ENCODE results near the gene KAT2B.

Gene KAT2B

GRCh38 chr3:20057612-20058180 lies 17.4 kb downstream of the KAT2B start:
- TF ChIP-seq, protein P1, sequence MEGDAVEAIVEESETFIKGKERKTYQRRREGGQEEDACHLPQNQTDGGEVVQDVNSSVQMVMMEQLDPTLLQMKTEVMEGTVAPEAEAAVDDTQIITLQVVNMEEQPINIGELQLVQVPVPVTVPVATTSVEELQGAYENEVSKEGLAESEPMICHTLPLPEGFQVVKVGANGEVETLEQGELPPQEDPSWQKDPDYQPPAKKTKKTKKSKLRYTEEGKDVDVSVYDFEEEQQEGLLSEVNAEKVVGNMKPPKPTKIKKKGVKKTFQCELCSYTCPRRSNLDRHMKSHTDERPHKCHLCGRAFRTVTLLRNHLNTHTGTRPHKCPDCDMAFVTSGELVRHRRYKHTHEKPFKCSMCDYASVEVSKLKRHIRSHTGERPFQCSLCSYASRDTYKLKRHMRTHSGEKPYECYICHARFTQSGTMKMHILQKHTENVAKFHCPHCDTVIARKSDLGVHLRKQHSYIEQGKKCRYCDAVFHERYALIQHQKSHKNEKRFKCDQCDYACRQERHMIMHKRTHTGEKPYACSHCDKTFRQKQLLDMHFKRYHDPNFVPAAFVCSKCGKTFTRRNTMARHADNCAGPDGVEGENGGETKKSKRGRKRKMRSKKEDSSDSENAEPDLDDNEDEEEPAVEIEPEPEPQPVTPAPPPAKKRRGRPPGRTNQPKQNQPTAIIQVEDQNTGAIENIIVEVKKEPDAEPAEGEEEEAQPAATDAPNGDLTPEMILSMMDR (IDR thresholded peaks at IDR 0.05; ENCODE audit: insufficient read depth, low read depth, low read length, missing control alignments), result no peak
- no peak for DNase-seq (ENCODE audit: low read depth)
- H3K4me3 ChIP-seq (ENCODE audit: low read depth, low read length), result no peak overlapping the region

DNA sequence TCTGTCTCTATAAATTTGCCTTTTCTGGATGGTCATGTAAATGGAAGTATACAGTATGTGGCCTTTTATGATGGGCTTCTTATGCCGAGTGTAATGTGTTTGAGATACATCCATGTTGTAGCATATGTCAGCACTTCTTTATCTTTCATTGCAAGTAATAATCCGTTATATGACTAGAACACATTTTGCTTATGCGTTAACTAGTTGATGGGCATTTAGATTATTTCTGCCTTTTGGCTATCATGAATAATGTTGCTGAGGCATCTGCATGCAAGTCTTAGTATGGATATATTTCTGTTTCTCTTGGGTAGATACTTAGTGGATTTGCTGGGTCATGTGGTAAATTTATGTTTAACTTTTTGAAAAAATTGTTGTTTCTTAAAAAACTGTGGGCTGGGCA lies 19.7 kb downstream of the KAT2B start:
- no peak overlapping the region for H3K4me3 ChIP-seq (ENCODE audit: low read depth, low read length)
- no peak for DNase-seq (ENCODE audit: low read depth)
- TF ChIP-seq, protein P1 (IDR thresholded peaks at IDR 0.05; ENCODE audit: insufficient read depth, low read depth, low read length, missing control alignments), result no peak

GRCh38 chr3:20060974-20061685 lies 20.9 kb downstream of the KAT2B start:
- TF ChIP-seq, protein P1 (IDR thresholded peaks at IDR 0.05; ENCODE audit: insufficient read depth, low read depth, low read length, missing control alignments), result no peak
- H3K4me3 ChIP-seq (ENCODE audit: low read depth, low read length), result no peak overlapping the region
- DNase-seq (ENCODE audit: low read depth), result no peak

DNA sequence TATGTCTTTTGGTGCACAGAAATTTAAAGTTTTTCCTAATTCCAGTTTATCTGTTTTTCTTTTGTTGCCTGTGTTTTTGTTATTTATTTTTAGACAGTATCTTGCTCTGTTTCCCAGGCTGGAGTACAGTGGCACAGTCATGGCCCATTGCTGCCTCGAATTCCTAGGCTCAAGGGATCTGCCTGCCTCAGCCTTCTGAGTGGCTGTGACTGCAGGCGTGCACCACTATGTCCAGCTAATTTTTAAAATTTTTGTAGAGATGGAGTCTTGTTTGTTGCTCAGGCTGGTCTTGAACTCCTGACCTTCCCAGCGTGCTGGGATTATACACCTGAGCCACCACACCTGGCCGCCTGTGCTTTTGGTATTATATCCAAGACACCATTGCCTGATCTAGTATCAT lies 22.8 kb downstream of the KAT2B start:
- H3K4me3 ChIP-seq (ENCODE audit: low read depth, low read length), result no peak overlapping the region
- TF ChIP-seq, protein P1 (IDR thresholded peaks at IDR 0.05; ENCODE audit: insufficient read depth, low read depth, low read length, missing control alignments), result no peak
- DNase-seq (ENCODE audit: low read depth), result no peak

DNA sequence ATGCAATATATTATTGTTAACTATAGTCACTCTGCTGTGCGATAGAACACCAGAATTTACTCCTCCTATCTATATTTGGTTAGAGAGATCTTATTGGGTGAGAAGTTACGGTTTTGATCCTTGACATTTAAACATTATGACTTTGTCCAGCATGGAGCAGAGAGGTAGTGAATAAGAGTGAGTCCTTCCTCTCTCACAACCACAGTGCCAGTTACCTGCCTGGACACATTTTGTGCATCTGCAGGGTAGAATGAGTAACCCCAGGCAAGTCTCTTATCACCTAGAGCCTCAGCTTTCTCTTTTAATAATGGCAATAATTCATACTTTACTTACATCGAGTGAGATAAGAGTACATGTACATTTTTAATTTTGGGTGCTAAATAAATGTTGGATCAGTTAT lies 24.1 kb downstream of the KAT2B start:
- H3K4me3 ChIP-seq (ENCODE audit: low read depth, low read length), result no peak overlapping the region
- TF ChIP-seq, protein P1 (IDR thresholded peaks at IDR 0.05; ENCODE audit: insufficient read depth, low read depth, low read length, missing control alignments), result no peak
- no peak for DNase-seq (ENCODE audit: low read depth)

DNA sequence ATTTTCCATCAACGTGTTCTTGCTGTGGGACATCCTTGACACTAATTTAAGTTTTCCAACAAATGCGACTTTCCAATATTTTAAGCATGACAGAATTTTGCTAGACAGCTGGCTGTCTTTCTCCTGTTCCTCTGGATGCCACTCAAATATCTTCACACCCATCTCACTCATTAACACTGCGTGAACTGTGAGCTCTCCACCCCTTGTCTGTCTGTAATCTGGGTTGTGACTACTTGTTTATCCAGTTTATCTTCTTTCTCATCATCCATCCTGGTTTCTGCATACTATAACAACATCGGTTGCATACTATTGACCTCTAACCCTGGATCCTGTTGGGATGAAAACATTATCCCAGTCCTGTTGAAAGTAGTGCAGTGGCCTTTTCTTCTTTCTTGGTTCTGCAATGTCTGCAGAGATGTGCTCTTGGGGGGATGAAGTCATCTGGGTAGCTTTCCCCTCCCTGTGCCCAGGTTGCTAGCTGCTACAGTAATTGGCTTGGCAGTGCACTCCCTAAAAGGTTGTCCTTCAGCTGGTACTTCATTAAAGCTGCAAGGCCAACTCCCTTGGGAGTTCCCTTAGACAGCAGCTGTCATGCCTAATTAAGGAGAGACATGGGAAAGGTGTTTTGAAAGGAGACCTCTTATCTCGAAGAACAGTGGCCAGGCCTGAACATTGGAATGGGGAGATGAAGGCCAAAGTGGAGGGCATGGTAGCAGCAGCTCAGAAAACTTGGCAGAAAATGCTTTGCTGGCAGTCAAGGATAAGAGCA lies 24.7 kb downstream of the KAT2B start:
- TF ChIP-seq, protein P1 (IDR thresholded peaks at IDR 0.05; ENCODE audit: insufficient read depth, low read depth, low read length, missing control alignments), result no peak
- DNase-seq (ENCODE audit: low read depth), result no peak
- no peak overlapping the region for H3K4me3 ChIP-seq (ENCODE audit: low read depth, low read length)
